WTC11 (cell line): Measurements from ENCODE around the gene CNPY1.

Experiments
- NFE2L1 ChIP-seq: sonication (generic); formaldehyde crosslinking; IDR thresholded peaks from 2 replicates; pipeline ENCODE4 v1.8.1; 2023; ENCODE audit warnings: missing genetic modification reagents
- NFYB ChIP-seq: sonication (generic); formaldehyde crosslinking; conservative IDR thresholded peaks from 2 replicates; pipeline ENCODE4 v1.8.0; 2022; ENCODE audit warnings: low read depth, missing genetic modification reagents
- SP1 ChIP-seq: sonication (generic); formaldehyde crosslinking; conservative IDR thresholded peaks from 2 replicates; pipeline ENCODE4 v1.8.1; 2022; ENCODE audit warnings: missing genetic modification reagents
- TF ChIP-seq, protein P1 (sequence below): sonication (generic); formaldehyde crosslinking; IDR thresholded peaks from 2 replicates; pipeline ENCODE4 v1.8.1; 2022; ENCODE audit warnings: mild to moderate bottlenecking, moderate library complexity, missing genetic modification reagents
- TF ChIP-seq, protein P2 (sequence below): sonication (generic); formaldehyde crosslinking; IDR thresholded peaks from 2 replicates; pipeline ENCODE4 v1.8.0; 2022; ENCODE audit warnings: mild to moderate bottlenecking, missing genetic modification reagents
- TF ChIP-seq, protein P3 (sequence below): fragments of 200-600 bp; IDR thresholded peaks from 2 replicates; pipeline ENCODE4 v1.8.0; 2022; ENCODE audit warnings: antibody characterized with exemption

DNA sequence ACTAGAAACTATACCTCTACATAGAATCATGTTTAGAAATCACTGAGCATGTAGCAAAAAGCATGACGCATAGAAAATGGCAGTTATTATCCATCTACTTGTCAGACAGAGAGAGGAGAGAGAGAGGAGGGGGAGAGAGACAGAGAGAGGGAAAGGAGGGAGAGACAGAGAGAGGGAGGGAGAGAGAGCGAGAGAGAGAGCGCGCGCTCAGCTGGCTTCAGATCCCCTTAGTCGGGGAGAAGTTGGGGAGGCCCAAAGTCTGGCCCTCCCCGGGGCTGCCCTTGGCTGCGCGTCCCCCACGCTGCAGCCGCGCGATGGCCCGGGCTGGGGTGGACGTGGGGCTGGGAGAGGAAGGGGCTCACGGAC lies 37.0 kb downstream of the CNPY1 start:
- TF ChIP-seq, protein P1, sequence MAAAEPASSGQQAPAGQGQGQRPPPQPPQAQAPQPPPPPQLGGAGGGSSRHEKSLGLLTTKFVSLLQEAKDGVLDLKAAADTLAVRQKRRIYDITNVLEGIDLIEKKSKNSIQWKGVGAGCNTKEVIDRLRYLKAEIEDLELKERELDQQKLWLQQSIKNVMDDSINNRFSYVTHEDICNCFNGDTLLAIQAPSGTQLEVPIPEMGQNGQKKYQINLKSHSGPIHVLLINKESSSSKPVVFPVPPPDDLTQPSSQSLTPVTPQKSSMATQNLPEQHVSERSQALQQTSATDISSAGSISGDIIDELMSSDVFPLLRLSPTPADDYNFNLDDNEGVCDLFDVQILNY (CRISPR knock-in tag) = no peak
- no peak for TF ChIP-seq NFYB
- TF ChIP-seq NFE2L1 (CRISPR knock-in tag) = no peak
- no peak for TF ChIP-seq SP1 (CRISPR knock-in tag)
- TF ChIP-seq, protein P2, sequence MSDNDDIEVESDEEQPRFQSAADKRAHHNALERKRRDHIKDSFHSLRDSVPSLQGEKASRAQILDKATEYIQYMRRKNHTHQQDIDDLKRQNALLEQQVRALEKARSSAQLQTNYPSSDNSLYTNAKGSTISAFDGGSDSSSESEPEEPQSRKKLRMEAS (CRISPR knock-in tag) = no peak
- TF ChIP-seq, protein P3, sequence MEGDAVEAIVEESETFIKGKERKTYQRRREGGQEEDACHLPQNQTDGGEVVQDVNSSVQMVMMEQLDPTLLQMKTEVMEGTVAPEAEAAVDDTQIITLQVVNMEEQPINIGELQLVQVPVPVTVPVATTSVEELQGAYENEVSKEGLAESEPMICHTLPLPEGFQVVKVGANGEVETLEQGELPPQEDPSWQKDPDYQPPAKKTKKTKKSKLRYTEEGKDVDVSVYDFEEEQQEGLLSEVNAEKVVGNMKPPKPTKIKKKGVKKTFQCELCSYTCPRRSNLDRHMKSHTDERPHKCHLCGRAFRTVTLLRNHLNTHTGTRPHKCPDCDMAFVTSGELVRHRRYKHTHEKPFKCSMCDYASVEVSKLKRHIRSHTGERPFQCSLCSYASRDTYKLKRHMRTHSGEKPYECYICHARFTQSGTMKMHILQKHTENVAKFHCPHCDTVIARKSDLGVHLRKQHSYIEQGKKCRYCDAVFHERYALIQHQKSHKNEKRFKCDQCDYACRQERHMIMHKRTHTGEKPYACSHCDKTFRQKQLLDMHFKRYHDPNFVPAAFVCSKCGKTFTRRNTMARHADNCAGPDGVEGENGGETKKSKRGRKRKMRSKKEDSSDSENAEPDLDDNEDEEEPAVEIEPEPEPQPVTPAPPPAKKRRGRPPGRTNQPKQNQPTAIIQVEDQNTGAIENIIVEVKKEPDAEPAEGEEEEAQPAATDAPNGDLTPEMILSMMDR = no peak
